HEK293T (cell line): ENCODE results near the gene EIF4G3.

Experiments
- CTCF ChIA-PET: fragments of 350-600 bp; formaldehyde crosslinking; extraction: SDS; loops from one replicate; lab custom pipeline; 2021; ENCODE audit warnings: antibody characterized with exemption, inconsistent platforms; lab: Yijun Ruan, JAX
- POLR2A ChIA-PET: fragments of 350-600 bp; formaldehyde crosslinking; extraction: SDS; loops from one replicate; lab custom pipeline; 2020; ENCODE audit warnings: antibody characterized with exemption, inconsistent platforms; lab: Yijun Ruan, JAX
- DNase-seq: peaks from one replicate; pipeline ENCODE4 v3.0.0; 2012; ENCODE audit warnings: mixed read lengths; ENCODE audit errors: extremely low spot score
- ARNT ChIP-seq: fragments of 450-650 bp; IDR thresholded peaks from 2 replicates; pipeline ENCODE4 v1.6.1; 2017; ENCODE audit warnings: mild to moderate bottlenecking
- BHLHE40 ChIP-seq: fragments of 450-650 bp; IDR thresholded peaks from 2 replicates; pipeline ENCODE4 v1.6.1; 2016; ENCODE audit warnings: mild to moderate bottlenecking, moderate library complexity, borderline replicate concordance
- CTBP1 ChIP-seq: fragments of 450-650 bp; IDR thresholded peaks from 2 replicates; pipeline ENCODE4 v1.6.1; 2016; ENCODE audit warnings: borderline replicate concordance
- ELF4 ChIP-seq: fragments of 450-650 bp; IDR thresholded peaks from 2 replicates; pipeline ENCODE4 v1.6.1; 2017; ENCODE audit warnings: antibody characterized with exemption
- FOXA1 ChIP-seq: fragments of 450-650 bp; IDR thresholded peaks from 2 replicates; pipeline ENCODE4 v1.6.1; 2016; ENCODE audit warnings: mild to moderate bottlenecking
- FOXK2 ChIP-seq: fragments of 450-650 bp; IDR thresholded peaks from 2 replicates; pipeline ENCODE4 v1.6.1; 2016; ENCODE audit warnings: mild to moderate bottlenecking
- FOXM1 ChIP-seq: fragments of 450-650 bp; IDR thresholded peaks from 2 replicates; pipeline ENCODE4 v1.6.1; 2017; ENCODE audit warnings: mild to moderate bottlenecking, borderline replicate concordance
- HDGF ChIP-seq: fragments of 450-650 bp; IDR thresholded peaks from 2 replicates; pipeline ENCODE4 v1.6.1; 2017; ENCODE audit warnings: antibody characterized with exemption, borderline replicate concordance
- L3MBTL2 ChIP-seq: fragments of 450-650 bp; conservative IDR thresholded peaks from 2 replicates; pipeline ENCODE4 v1.6.1; 2016; ENCODE audit warnings: mild to moderate bottlenecking
- LEF1 ChIP-seq: fragments of 450-650 bp; IDR thresholded peaks from 2 replicates; pipeline ENCODE4 v1.6.1; 2017; ENCODE audit warnings: mild to moderate bottlenecking, borderline replicate concordance
- NFRKB ChIP-seq: fragments of 450-650 bp; IDR thresholded peaks from 2 replicates; pipeline ENCODE4 v1.6.1; 2016; ENCODE audit warnings: mild to moderate bottlenecking, moderate library complexity
- PKNOX1 ChIP-seq: fragments of 450-650 bp; IDR thresholded peaks from 2 replicates; pipeline ENCODE4 v1.6.1; 2016
- SP1 ChIP-seq: fragments of 450-650 bp; IDR thresholded peaks from 2 replicates; pipeline ENCODE4 v1.6.1; 2017
- SUZ12 ChIP-seq: fragments of 450-650 bp; IDR thresholded peaks from 2 replicates; pipeline ENCODE4 v1.6.1; 2016; ENCODE audit warnings: mild to moderate bottlenecking
- TARDBP ChIP-seq: fragments of 450-650 bp; IDR thresholded peaks from 2 replicates; pipeline ENCODE4 v1.6.1; 2016
- ZNF384 ChIP-seq: fragments of 450-650 bp; IDR thresholded peaks from 2 replicates; pipeline ENCODE4 v1.6.1; 2016

The EIF4G3 gene

GRCh38 chr1:20875198-20875973 is 301.3 kb downstream of the EIF4G3 start:
- TF ChIP-seq BHLHE40 (no peak), PKNOX1 (no peak), L3MBTL2 (no peak), ELF4 (no peak), ZNF384 (no peak)
- POLR2A ChIA-PET, result no interaction called here
- no peak for DNase-seq
- CTCF ChIA-PET, result interaction anchor here (0.5 to 0.6 kb wide), 2 partner anchors 396 to 481 kb away, joined by 4 read pairs; no protein-coding TSS in a partner anchor

GRCh38 chr1:20873311-20873710 is 303.4 kb downstream of the EIF4G3 start:
- TF ChIP-seq FOXK2 (no peak), FOXM1 (no peak), L3MBTL2 (no peak), ARNT (no peak), CTBP1 (no peak), LEF1 (no peak), ZNF384 (no peak), BHLHE40 (no peak), ELF4 (no peak), FOXA1 (no peak), HDGF (no peak), TARDBP (no peak), NFRKB (no peak), SUZ12 (no peak)
- ChIA-PET CTCF (no interaction called here), POLR2A (no interaction called here)
- DNase-seq, result no peak

GRCh38 chr1:20871419-20871818 is 305.3 kb downstream of the EIF4G3 start:
- DNase-seq, result no peak
- ChIA-PET CTCF (no interaction called here), POLR2A (no interaction called here)
- TF ChIP-seq ZNF384 (no peak), BHLHE40 (no peak), HDGF (no peak), ARNT (no peak), CTBP1 (no peak), ELF4 (no peak), FOXM1 (no peak), NFRKB (no peak), TARDBP (no peak), FOXA1 (no peak), L3MBTL2 (no peak), FOXK2 (no peak), SP1 (no peak), LEF1 (no peak), PKNOX1 (no peak), SUZ12 (no peak)

- DNase-seq, result no peak
- CTCF ChIA-PET, result no interaction called here
- TF ChIP-seq SUZ12 (no peak), PKNOX1 (no peak), ELF4 (no peak), L3MBTL2 (no peak), NFRKB (no peak), TARDBP (no peak), CTBP1 (no peak), SP1 (no peak), BHLHE40 (no peak), FOXK2 (no peak), FOXM1 (no peak), ZNF384 (no peak), HDGF (no peak)
- POLR2A ChIA-PET, result no interaction called here
Measured at GRCh38 chr1:20870718-20871117, 306.0 kb downstream of the EIF4G3 start.

GRCh38 chr1:20868263-20868662 is 308.4 kb downstream of the EIF4G3 start:
- TF ChIP-seq ELF4 (no peak), BHLHE40 (no peak), HDGF (no peak), PKNOX1 (no peak), L3MBTL2 (no peak), FOXA1 (no peak), CTBP1 (no peak)
- ChIA-PET POLR2A (no interaction called here), CTCF (no interaction called here)
- no peak for DNase-seq

GRCh38 chr1:20867847-20868246 is 308.9 kb downstream of the EIF4G3 start:
- ChIA-PET POLR2A (interaction anchor here (0.9 kb wide), 1 partner anchor 81 kb away, joined by 5 read pairs; the partner anchor contains the start of gene HP1BP3), CTCF (no interaction called here)
- TF ChIP-seq ELF4, result no peak
- TF ChIP-seq BHLHE40, result no peak
- TF ChIP-seq NFRKB, result no peak
- no peak for TF ChIP-seq ARNT
- TF ChIP-seq FOXA1, result no peak
- TF ChIP-seq L3MBTL2, result no peak
- TF ChIP-seq FOXM1, result no peak
- no peak for TF ChIP-seq SP1
- TF ChIP-seq HDGF, result no peak
- TF ChIP-seq ZNF384, result no peak
- no peak for TF ChIP-seq SUZ12
- no peak for TF ChIP-seq FOXK2
- no peak for TF ChIP-seq CTBP1
- no peak for TF ChIP-seq LEF1
- TF ChIP-seq TARDBP, result no peak
- TF ChIP-seq PKNOX1, result no peak
- no peak for DNase-seq
